Neural progenitor cell (in vitro differentiated cells): ENCODE data around the gene SIGLECL1. TPM values are rescaled to one million over a fixed set of nuclear protein-coding genes. Genes with fewer than 3 reads are reported as not detected.

Source experiments
- DNase-seq: peaks from one replicate; pipeline ENCODE4 v3.0.0-alpha.2; 2016; ENCODE audit warnings: low spot score
- H2AFZ ChIP-seq: fragments of 200-600 bp; sonication (generic); replicated peaks from 2 replicates; pipeline ENCODE4 v1.6.1; 2016; ENCODE audit warnings: antibody characterized with exemption
- H3F3A ChIP-seq: fragments of 200-600 bp; sonication (generic); 2 replicates; pipeline ENCODE4 v1.6.1; 2016; ENCODE audit warnings: antibody characterized with exemption, low read depth
- H3K27ac ChIP-seq: fragments of 200-600 bp; sonication (generic); 2 replicates; pipeline ENCODE4 v1.5.1; 2016; ENCODE audit warnings: mild to moderate bottlenecking
- H3K27me3 ChIP-seq: fragments of 200-600 bp; sonication (generic); 2 replicates; pipeline ENCODE4 v1.6.1; 2016; ENCODE audit warnings: mild to moderate bottlenecking, moderate library complexity
- H3K36me3 ChIP-seq: fragments of 200-600 bp; sonication (generic); 2 replicates; pipeline ENCODE4 v1.5.1; 2016
- H3K4me1 ChIP-seq: fragments of 200-600 bp; sonication (generic); 2 replicates; pipeline ENCODE4 v1.6.1; 2016; ENCODE audit warnings: mixed run types
- H3K4me2 ChIP-seq: fragments of 200-600 bp; sonication (generic); 2 replicates; pipeline ENCODE4 v1.6.1; 2016
- H3K4me3 ChIP-seq: fragments of 200-600 bp; sonication (generic); 2 replicates; pipeline ENCODE4 v1.5.1; 2016
- H3K79me2 ChIP-seq: fragments of 200-600 bp; sonication (generic); 2 replicates; pipeline ENCODE4 v1.6.1; 2016; ENCODE audit warnings: low read depth
- H3K9ac ChIP-seq: fragments of 200-600 bp; sonication (generic); 2 replicates; pipeline ENCODE4 v1.6.1; 2016
- H3K9me3 ChIP-seq: fragments of 200-600 bp; sonication (generic); 2 replicates; pipeline ENCODE4 v1.5.1; 2016; ENCODE audit warnings: low read depth
- H4K20me1 ChIP-seq: fragments of 200-600 bp; sonication (generic); 2 replicates; pipeline ENCODE4 v1.6.1; 2016; ENCODE audit warnings: low read depth
- H3K27ac Mint-ChIP-seq: 3 replicates; pipeline ENCODE4 v1.8.0; 2021; ENCODE audit warnings: mixed read lengths
- H3K27me3 Mint-ChIP-seq: 2 replicates; pipeline ENCODE4 v1.8.0; 2022; ENCODE audit warnings: low read depth, mild to moderate bottlenecking, inconsistent platforms, moderate library complexity, mixed read lengths; ENCODE audit not compliant: insufficient read depth
- H3K36me3 Mint-ChIP-seq: 3 replicates; pipeline ENCODE4 v1.8.0; 2021; ENCODE audit warnings: mixed read lengths
- H3K4me1 Mint-ChIP-seq: 3 replicates; pipeline ENCODE4 v1.8.0; 2021; ENCODE audit warnings: mixed read lengths
- H3K4me3 Mint-ChIP-seq: 3 replicates; pipeline ENCODE4 v1.8.0; 2021; ENCODE audit warnings: mild to moderate bottlenecking, moderate library complexity, mixed read lengths
- H3K9me3 Mint-ChIP-seq: 3 replicates; pipeline ENCODE4 v1.8.0; 2020; ENCODE audit warnings: mixed read lengths
- EZH2 ChIP-seq: fragments of 200-600 bp; sonication (generic); IDR thresholded peaks from 2 replicates; pipeline ENCODE4 v1.6.1; 2017; ENCODE audit warnings: antibody characterized with exemption, mild to moderate bottlenecking, moderate library complexity
- EZH2phosphoT487 ChIP-seq: fragments of 200-600 bp; sonication (generic); IDR thresholded peaks from 2 replicates; pipeline ENCODE4 v1.6.1; 2017; ENCODE audit warnings: antibody characterized with exemption
- total RNA-seq: library from RNA; depleted of rRNA; stranded (reverse); fragments of >200 nt; gene quantifications from 2 replicates; pipeline ENCODE4 v1.2.3, GENCODE V29; 2015; ENCODE audit warnings: low replicate concordance
- TF ChIP-seq, protein P1 (sequence below): fragments of 200-600 bp; sonication (generic); IDR thresholded peaks from 2 replicates; pipeline ENCODE4 v1.5.1; 2017; ENCODE audit warnings: antibody characterized with exemption, mild to moderate bottlenecking

Gene SIGLECL1
- not detected in 2 replicates for total RNA-seq

DNA sequence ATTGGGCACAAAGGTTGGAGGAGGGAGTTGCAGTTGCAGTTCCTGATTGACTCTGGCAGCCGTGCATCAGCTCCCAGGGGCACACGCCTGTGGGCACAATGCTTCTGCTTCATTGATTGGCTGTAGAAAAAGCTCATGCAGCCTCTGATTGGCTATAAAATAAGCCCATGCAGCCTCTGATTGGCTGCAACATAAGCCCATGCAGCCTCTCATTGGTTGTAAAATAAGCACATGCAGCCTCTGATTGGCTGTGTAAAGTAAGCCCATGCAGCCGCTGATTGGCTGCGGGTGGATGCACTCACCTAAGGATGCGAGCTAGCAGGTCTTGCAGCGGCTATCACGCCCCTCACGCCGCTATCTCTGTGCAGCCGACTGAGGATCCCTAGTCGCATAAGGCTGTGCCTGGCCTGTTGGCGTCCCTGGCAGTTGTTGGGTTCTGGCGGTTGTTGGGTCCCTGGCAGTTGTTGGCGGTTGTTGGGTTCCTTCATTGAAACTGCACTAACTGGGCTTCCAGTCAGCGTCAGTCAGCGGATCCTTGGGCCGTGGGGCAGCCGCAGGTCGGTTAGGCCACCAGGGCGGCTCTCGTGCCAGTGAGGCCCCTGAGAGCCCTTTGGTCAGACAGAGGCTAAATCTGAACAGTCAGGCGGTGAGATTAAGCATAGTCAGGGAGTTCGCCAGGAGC is at the start of gene SIGLECL1:
Gene SIGLECL1 (plus strand): TSS at position 295 of the 682 bp plus-strand sequence. CDS start 12,993 bp downstream, outside the sequence.
- Histone ChIP-seq H3K4me1 (no peaks in the 10 kb centered on the region), H3K27me3 (no peaks in the 10 kb centered on the region), H2AFZ (no peak within 1 kb of the TSS), H3F3A (no peaks in the 10 kb centered on the region), H3K9me3 (no peaks in the 10 kb centered on the region), H3K79me2 (no peaks in the 10 kb centered on the region), H3K9ac (no peak within 1 kb of the TSS), H3K4me3 (no peak within 1 kb of the TSS), H3K36me3 (no peaks in the 10 kb centered on the region), H4K20me1 (no peaks in the 10 kb centered on the region), H3K27ac (no peak within 1 kb of the TSS), H3K4me2 (no peak within 1 kb of the TSS)
- DNase-seq: no peak
- TF ChIP-seq EZH2 (no peak), EZH2phosphoT487 (no peak)
- TF ChIP-seq, protein P1, sequence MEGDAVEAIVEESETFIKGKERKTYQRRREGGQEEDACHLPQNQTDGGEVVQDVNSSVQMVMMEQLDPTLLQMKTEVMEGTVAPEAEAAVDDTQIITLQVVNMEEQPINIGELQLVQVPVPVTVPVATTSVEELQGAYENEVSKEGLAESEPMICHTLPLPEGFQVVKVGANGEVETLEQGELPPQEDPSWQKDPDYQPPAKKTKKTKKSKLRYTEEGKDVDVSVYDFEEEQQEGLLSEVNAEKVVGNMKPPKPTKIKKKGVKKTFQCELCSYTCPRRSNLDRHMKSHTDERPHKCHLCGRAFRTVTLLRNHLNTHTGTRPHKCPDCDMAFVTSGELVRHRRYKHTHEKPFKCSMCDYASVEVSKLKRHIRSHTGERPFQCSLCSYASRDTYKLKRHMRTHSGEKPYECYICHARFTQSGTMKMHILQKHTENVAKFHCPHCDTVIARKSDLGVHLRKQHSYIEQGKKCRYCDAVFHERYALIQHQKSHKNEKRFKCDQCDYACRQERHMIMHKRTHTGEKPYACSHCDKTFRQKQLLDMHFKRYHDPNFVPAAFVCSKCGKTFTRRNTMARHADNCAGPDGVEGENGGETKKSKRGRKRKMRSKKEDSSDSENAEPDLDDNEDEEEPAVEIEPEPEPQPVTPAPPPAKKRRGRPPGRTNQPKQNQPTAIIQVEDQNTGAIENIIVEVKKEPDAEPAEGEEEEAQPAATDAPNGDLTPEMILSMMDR: no peak
- Mint-ChIP-seq H3K36me3 (no peaks in the 10 kb centered on the region), H3K27me3 (peaks cover 3% of the 10 kb centered on the region), H3K27ac (no peak within 1 kb of the TSS), H3K9me3 (peaks cover 2% of the 10 kb centered on the region), H3K4me3 (no peak within 1 kb of the TSS), H3K4me1 (no peaks in the 10 kb centered on the region)

DNA sequence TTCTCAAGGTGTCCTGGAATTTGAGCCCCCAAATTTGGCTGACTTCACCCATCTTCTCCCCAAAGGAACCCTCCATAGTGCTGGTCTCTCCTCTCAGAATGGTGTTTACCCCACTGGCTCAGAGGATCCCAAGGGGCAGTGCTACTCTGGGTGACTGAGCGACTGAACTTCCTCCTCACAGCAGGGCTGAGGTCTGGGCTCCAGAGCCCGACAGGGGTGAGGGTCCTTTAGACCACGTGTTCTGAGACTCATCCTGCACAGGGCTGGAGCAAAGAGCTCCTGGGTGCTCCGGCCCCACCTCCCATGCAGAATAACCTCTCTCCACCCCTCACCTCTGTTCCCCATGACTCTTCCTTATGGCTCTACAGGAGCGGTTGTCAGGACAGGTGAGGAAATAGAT is 49.2 kb upstream of the SIGLECL1 start:
- no peak overlapping the region for H2AFZ ChIP-seq
- H3K4me2 ChIP-seq: no peak overlapping the region
- H3K9ac ChIP-seq: no peak overlapping the region
- Mint-ChIP-seq H3K27ac (no peak overlapping the region), H3K27me3 (peaks cover 9% of the 10 kb centered on the region), H3K9me3 (no peaks in the 10 kb centered on the region), H3K4me1 (no peaks in the 10 kb centered on the region), H3K4me3 (no peak overlapping the region), H3K36me3 (no peaks in the 10 kb centered on the region)
- no peaks in the 10 kb centered on the region for H3K9me3 ChIP-seq
- DNase-seq: no peak
- no peaks in the 10 kb centered on the region for H3F3A ChIP-seq
- no peaks in the 10 kb centered on the region for H3K4me1 ChIP-seq
- no peaks in the 10 kb centered on the region for H3K36me3 ChIP-seq
- no peaks in the 10 kb centered on the region for H3K27me3 ChIP-seq
- no peaks in the 10 kb centered on the region for H3K79me2 ChIP-seq
- H3K27ac ChIP-seq: no peak overlapping the region
- TF ChIP-seq EZH2 (no peak), EZH2phosphoT487 (no peak)
- TF ChIP-seq, protein P1: no peak
- H4K20me1 ChIP-seq: no peaks in the 10 kb centered on the region
- H3K4me3 ChIP-seq: no peak overlapping the region

DNA sequence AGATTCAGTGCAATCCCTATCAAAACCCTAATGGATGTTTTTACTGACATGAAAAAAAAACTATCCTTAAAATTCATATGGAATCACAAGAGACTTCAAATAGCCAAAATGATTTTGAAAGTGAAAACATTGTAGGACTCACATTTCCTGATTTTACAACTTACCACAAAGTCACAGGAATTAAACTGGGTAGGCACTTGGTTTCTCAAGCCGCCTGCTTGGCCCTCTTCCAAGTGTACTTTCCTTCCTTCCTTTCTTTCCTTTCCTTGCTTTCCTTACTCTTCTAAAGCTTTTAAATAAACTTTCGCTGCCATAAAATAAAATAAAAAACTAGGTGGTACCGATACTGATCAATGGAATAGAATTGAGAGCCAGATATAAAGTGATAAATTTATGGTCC is 47.0 kb upstream of the SIGLECL1 start:
- H4K20me1 ChIP-seq: no peaks in the 10 kb centered on the region
- no peak overlapping the region for H3K4me2 ChIP-seq
- no peaks in the 10 kb centered on the region for H3K79me2 ChIP-seq
- H3K27ac ChIP-seq: no peak overlapping the region
- H3K9ac ChIP-seq: no peak overlapping the region
- TF ChIP-seq EZH2 (no peak), EZH2phosphoT487 (no peak)
- TF ChIP-seq, protein P1: no peak
- no peak overlapping the region for H3K27ac Mint-ChIP-seq
- no peaks in the 10 kb centered on the region for H3K4me1 ChIP-seq
- H3K4me3 ChIP-seq: no peak overlapping the region
- H3K9me3 Mint-ChIP-seq: no peaks in the 10 kb centered on the region
- H3K36me3 Mint-ChIP-seq: no peaks in the 10 kb centered on the region
- H3K4me3 Mint-ChIP-seq: no peak overlapping the region
- H3K9me3 ChIP-seq: no peaks in the 10 kb centered on the region
- no peak overlapping the region for H2AFZ ChIP-seq
- H3K27me3 ChIP-seq: no peaks in the 10 kb centered on the region
- H3K4me1 Mint-ChIP-seq: no peaks in the 10 kb centered on the region
- no peak for DNase-seq
- peaks cover 9% of the 10 kb centered on the region for H3K27me3 Mint-ChIP-seq
- no peaks in the 10 kb centered on the region for H3F3A ChIP-seq
- H3K36me3 ChIP-seq: no peaks in the 10 kb centered on the region
